ENCODE measurements around the gene BBS4.
"Not testable (repeated sequence)": the region's sequence is repeated elsewhere in the genome, so short reads cannot be mapped to it uniquely, and the experiment has no call there.

BBS4 gene

DNA sequence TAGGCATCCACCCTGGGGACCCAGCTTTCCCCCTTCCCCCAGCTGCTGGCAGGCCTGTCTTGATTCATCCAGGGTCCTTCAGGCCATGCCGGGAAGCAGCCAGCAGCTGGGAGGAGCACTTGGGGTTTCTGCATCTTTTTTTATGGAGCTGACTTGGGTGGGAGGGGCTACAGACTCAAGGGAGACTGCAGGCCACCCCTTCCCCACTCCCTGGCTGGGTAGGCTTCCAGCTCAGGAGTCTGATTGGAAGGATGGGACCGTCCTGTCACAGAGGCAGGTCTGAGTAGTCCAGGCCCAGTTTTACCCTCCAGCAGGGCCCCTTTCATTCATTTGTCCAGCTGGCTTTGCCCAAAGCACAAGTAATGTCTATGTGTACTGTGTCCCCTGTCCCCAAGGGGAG, 43.7 kb upstream of the BBS4 start:
- not testable (repeated sequence) for H2BK5ac ChIP-seq (ENCODE audit: low read length); H3K4me2 ChIP-seq (ENCODE audit: insufficient read depth, low read length, poor library complexity, severe bottlenecking); H3K4ac ChIP-seq (ENCODE audit: low read length); H3K9ac ChIP-seq (ENCODE audit: low read depth, low read length, poor library complexity); DNase-seq (ENCODE audit: low spot score); H3K27me3 ChIP-seq (ENCODE audit: control insufficient read depth in 3 of 3, insufficient read depth in 3 of 3, low read depth in 1 of 3, low read length in 3 of 3); H2AK5ac ChIP-seq (ENCODE audit: low read depth, low read length); H2AFZ ChIP-seq (ENCODE audit: low read length); H3K23ac ChIP-seq (ENCODE audit: low read depth, low read length, poor library complexity); H3K9me3 ChIP-seq (replicated peaks in 1 of 2; ENCODE audit: control insufficient read depth in 2 of 2, insufficient read depth in 1 of 2, low read depth in 1 of 2, low read length in 2 of 2); H3K14ac ChIP-seq (ENCODE audit: low read length); H4K8ac ChIP-seq (ENCODE audit: low read depth, low read length); H4K91ac ChIP-seq (ENCODE audit: low read depth, low read length, poor library complexity); H3K36me3 ChIP-seq (replicated peaks in 1 of 2; ENCODE audit: control insufficient read depth in 2 of 2, insufficient read depth in 2 of 2, low read length in 2 of 2); H2BK120ac ChIP-seq (ENCODE audit: low read depth, low read length); H3K27ac ChIP-seq (replicated peaks; ENCODE audit: low read length); H3K4me3 ChIP-seq (ENCODE audit: low read length in 2 of 2); H2BK12ac ChIP-seq (ENCODE audit: low read length); H3K18ac ChIP-seq (ENCODE audit: low read length); H3K4me1 ChIP-seq (ENCODE audit: control insufficient read depth in 2 of 2, insufficient read depth in 1 of 2, low read depth in 1 of 2, low read length in 2 of 2); H3K79me1 ChIP-seq (ENCODE audit: low read depth, low read length); H2BK15ac ChIP-seq (ENCODE audit: low read length)
- no CpG with 5 or more reads among the region's 2 CpGs for WGBS, 2 donors (ENCODE audit: extremely low coverage in 2 of 2, insufficient read length in 2 of 2, insufficient replicate concordance in 1 of 2)

DNA sequence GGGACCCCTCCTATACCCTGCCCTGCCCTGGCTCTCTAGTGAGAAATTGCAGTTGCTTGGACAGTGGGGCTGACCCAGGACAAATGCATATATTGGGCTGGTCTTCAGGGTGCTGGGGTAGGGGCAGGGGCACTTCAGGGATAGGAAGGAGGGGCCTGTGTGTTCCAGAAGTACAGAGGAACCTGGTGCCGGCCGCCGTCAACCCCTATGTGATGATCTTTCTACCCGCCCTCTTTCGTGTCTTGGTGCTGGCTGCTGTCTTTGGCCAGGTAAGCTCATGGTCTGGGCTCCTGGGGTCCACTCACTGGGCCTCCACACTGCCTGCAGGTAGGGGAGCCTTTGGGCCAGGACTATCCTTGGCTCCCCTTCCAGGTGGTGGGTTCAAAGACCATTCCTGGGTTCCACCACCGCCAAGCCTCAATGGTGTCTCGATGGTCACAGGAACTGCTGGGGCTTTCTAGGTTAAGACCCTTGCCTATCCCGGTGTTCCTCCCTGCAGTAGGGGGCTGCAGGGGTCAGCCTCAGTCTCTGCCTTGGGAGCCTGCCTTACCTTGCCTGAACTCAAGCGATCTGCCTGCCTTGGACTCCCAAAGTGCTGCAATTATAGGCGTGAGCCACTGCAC, 37.3 kb upstream of the BBS4 start:
- H3K79me1 ChIP-seq (ENCODE audit: low read depth, low read length); H3K14ac ChIP-seq (ENCODE audit: low read length); H4K91ac ChIP-seq (ENCODE audit: low read depth, low read length, poor library complexity); H3K36me3 ChIP-seq (replicated peaks in 1 of 2; ENCODE audit: control insufficient read depth in 2 of 2, insufficient read depth in 2 of 2, low read length in 2 of 2); H3K4me2 ChIP-seq (ENCODE audit: insufficient read depth, low read length, poor library complexity, severe bottlenecking); H3K4ac ChIP-seq (ENCODE audit: low read length); H2BK120ac ChIP-seq (ENCODE audit: low read depth, low read length); H3K9me3 ChIP-seq (replicated peaks in 1 of 2; ENCODE audit: control insufficient read depth in 2 of 2, insufficient read depth in 1 of 2, low read depth in 1 of 2, low read length in 2 of 2); H2BK12ac ChIP-seq (ENCODE audit: low read length); H2BK5ac ChIP-seq (ENCODE audit: low read length); H3K9ac ChIP-seq (ENCODE audit: low read depth, low read length, poor library complexity); H2AFZ ChIP-seq (ENCODE audit: low read length); H3K4me3 ChIP-seq (ENCODE audit: low read length in 2 of 2); H3K27ac ChIP-seq (replicated peaks; ENCODE audit: low read length); H3K18ac ChIP-seq (ENCODE audit: low read length); H3K27me3 ChIP-seq (ENCODE audit: control insufficient read depth in 3 of 3, insufficient read depth in 3 of 3, low read depth in 1 of 3, low read length in 3 of 3); DNase-seq (ENCODE audit: low spot score); H3K4me1 ChIP-seq (ENCODE audit: control insufficient read depth in 2 of 2, insufficient read depth in 1 of 2, low read depth in 1 of 2, low read length in 2 of 2); H3K23ac ChIP-seq (ENCODE audit: low read depth, low read length, poor library complexity); H4K8ac ChIP-seq (ENCODE audit: low read depth, low read length); H2BK15ac ChIP-seq (ENCODE audit: low read length); H2AK5ac ChIP-seq (ENCODE audit: low read depth, low read length): not testable (repeated sequence)
- WGBS, 2 donors (ENCODE audit: extremely low coverage in 2 of 2, insufficient read length in 2 of 2, insufficient replicate concordance in 1 of 2): no CpG with 5 or more reads among the region's 10 CpGs

DNA sequence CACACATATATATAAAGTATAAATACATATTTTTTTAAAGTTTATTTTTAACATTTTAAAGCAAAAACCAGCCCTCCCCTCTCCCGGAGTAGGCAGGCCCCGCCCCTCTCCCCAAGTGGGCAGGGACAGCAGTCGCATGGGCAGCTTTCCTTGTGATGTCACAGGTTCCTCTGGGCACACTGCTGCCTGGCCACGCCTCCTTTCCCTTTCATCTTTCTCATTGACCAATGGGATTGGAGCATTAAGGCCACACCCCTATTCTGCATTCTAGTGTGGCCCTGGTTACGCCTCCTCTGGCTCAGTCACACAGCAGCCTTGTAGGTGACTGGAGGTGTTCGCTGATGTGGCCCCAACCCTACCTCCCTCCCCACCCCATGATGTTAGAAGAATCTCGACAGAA, 31.6 kb upstream of the BBS4 start, which contains the start of gene GOLGA6B:
GOLGA6B (plus strand) TSS at position 301 of the 400 bp plus-strand sequence; CDS start at position 342, 41 bp downstream.
- H3K14ac ChIP-seq (ENCODE audit: low read length); H3K4me1 ChIP-seq (ENCODE audit: control insufficient read depth in 2 of 2, insufficient read depth in 1 of 2, low read depth in 1 of 2, low read length in 2 of 2); H4K91ac ChIP-seq (ENCODE audit: low read depth, low read length, poor library complexity); H3K27ac ChIP-seq (replicated peaks; ENCODE audit: low read length); H3K4ac ChIP-seq (ENCODE audit: low read length); H3K27me3 ChIP-seq (ENCODE audit: control insufficient read depth in 3 of 3, insufficient read depth in 3 of 3, low read depth in 1 of 3, low read length in 3 of 3); H3K9ac ChIP-seq (ENCODE audit: low read depth, low read length, poor library complexity); H2BK5ac ChIP-seq (ENCODE audit: low read length); H3K23ac ChIP-seq (ENCODE audit: low read depth, low read length, poor library complexity); H2BK15ac ChIP-seq (ENCODE audit: low read length); H3K36me3 ChIP-seq (replicated peaks in 1 of 2; ENCODE audit: control insufficient read depth in 2 of 2, insufficient read depth in 2 of 2, low read length in 2 of 2); H2AK5ac ChIP-seq (ENCODE audit: low read depth, low read length); H2BK120ac ChIP-seq (ENCODE audit: low read depth, low read length); H2AFZ ChIP-seq (ENCODE audit: low read length); H2BK12ac ChIP-seq (ENCODE audit: low read length); H3K9me3 ChIP-seq (replicated peaks in 1 of 2; ENCODE audit: control insufficient read depth in 2 of 2, insufficient read depth in 1 of 2, low read depth in 1 of 2, low read length in 2 of 2); H3K18ac ChIP-seq (ENCODE audit: low read length); H3K4me2 ChIP-seq (ENCODE audit: insufficient read depth, low read length, poor library complexity, severe bottlenecking); H3K4me3 ChIP-seq (ENCODE audit: low read length in 2 of 2); H4K8ac ChIP-seq (ENCODE audit: low read depth, low read length); H3K79me1 ChIP-seq (ENCODE audit: low read depth, low read length); DNase-seq (ENCODE audit: low spot score): not testable (repeated sequence)
- no CpG with 5 or more reads among the region's 7 CpGs for WGBS, 2 donors (ENCODE audit: extremely low coverage in 2 of 2, insufficient read length in 2 of 2, insufficient replicate concordance in 1 of 2)

DNA sequence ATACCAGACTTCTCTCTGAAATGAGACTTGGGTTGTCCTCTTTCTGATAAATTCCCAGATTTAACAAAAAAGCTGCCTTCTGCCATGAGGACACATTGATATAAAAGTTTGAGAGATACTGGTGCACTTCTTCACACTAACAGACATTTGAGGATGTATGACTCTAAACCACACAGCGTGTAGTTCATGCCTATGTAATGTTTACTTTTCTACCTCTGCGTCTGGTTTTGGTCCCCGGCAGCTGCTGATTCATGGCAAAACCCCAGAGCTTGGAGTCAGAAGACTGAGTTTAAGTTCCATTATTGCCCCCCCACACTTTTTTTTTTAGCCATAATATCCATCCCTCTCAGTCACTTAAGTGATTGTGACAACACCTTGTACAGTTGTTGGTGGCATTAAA, 30.0 kb upstream of the BBS4 start:
- not testable (repeated sequence) for H2BK5ac ChIP-seq (ENCODE audit: low read length); H3K23ac ChIP-seq (ENCODE audit: low read depth, low read length, poor library complexity); H2BK15ac ChIP-seq (ENCODE audit: low read length); H3K36me3 ChIP-seq (replicated peaks in 1 of 2; ENCODE audit: control insufficient read depth in 2 of 2, insufficient read depth in 2 of 2, low read length in 2 of 2); H3K79me1 ChIP-seq (ENCODE audit: low read depth, low read length); H3K4me1 ChIP-seq (ENCODE audit: control insufficient read depth in 2 of 2, insufficient read depth in 1 of 2, low read depth in 1 of 2, low read length in 2 of 2); H3K4ac ChIP-seq (ENCODE audit: low read length); H2BK120ac ChIP-seq (ENCODE audit: low read depth, low read length); H2AFZ ChIP-seq (ENCODE audit: low read length); H3K14ac ChIP-seq (ENCODE audit: low read length); DNase-seq (ENCODE audit: low spot score); H2BK12ac ChIP-seq (ENCODE audit: low read length); H4K8ac ChIP-seq (ENCODE audit: low read depth, low read length); H3K4me2 ChIP-seq (ENCODE audit: insufficient read depth, low read length, poor library complexity, severe bottlenecking); H3K27me3 ChIP-seq (ENCODE audit: control insufficient read depth in 3 of 3, insufficient read depth in 3 of 3, low read depth in 1 of 3, low read length in 3 of 3); H3K27ac ChIP-seq (replicated peaks; ENCODE audit: low read length); H3K9ac ChIP-seq (ENCODE audit: low read depth, low read length, poor library complexity); H2AK5ac ChIP-seq (ENCODE audit: low read depth, low read length); H4K91ac ChIP-seq (ENCODE audit: low read depth, low read length, poor library complexity); H3K9me3 ChIP-seq (replicated peaks in 1 of 2; ENCODE audit: control insufficient read depth in 2 of 2, insufficient read depth in 1 of 2, low read depth in 1 of 2, low read length in 2 of 2); H3K4me3 ChIP-seq (ENCODE audit: low read length in 2 of 2); H3K18ac ChIP-seq (ENCODE audit: low read length)
- no CpG with 5 or more reads among the region's 3 CpGs for WGBS, 2 donors (ENCODE audit: extremely low coverage in 2 of 2, insufficient read length in 2 of 2, insufficient replicate concordance in 1 of 2)

All from neuronal stem cell (in vitro differentiated cells).